Activated B cell treated with CpG ODN at 0.5 μM for 24 hours (primary cell): Measurements from ENCODE around the gene OR6K3. TPM values are rescaled to one million over a fixed set of nuclear protein-coding genes. Genes with fewer than 3 reads are reported as not detected.
"Not testable (repeated sequence)": the region's sequence is repeated elsewhere in the genome, so short reads cannot be mapped to it uniquely, and the experiment has no call there.

Source experiments
- ATAC-seq: fragments of 200-7000 bp; cut with Tn5 transposase; one replicate; pipeline ENCODE4 v1.10.0; 2021; ENCODE audit warnings: low read depth, mild to moderate bottlenecking, moderate library complexity
- CTCF ChIA-PET: fragments of 350-600 bp; sonication (Branson Sonifier 250); formaldehyde crosslinking; loops from one replicate; lab custom pipeline; 2021; ENCODE audit warnings: antibody characterized with exemption; lab: Charles Lee
- POLR2A ChIA-PET: fragments of 350-600 bp; sonication (Branson Sonifier 250); formaldehyde crosslinking; loops from one replicate; lab custom pipeline; 2021; ENCODE audit warnings: antibody characterized with exemption; lab: Charles Lee
- DNase-seq: peaks from one replicate; pipeline ENCODE4 v3.0.0; 2022
- H3K27ac Mint-ChIP-seq: one replicate; pipeline ENCODE4 v1.8.0; 2020; ENCODE audit warnings: mixed read lengths
- H3K27me3 Mint-ChIP-seq: one replicate; pipeline ENCODE4 v1.8.0; 2021; ENCODE audit warnings: mixed read lengths
- H3K36me3 Mint-ChIP-seq: one replicate; pipeline ENCODE4 v1.8.0; 2021; ENCODE audit warnings: low read depth, mixed read lengths
- H3K4me1 Mint-ChIP-seq: one replicate; pipeline ENCODE4 v1.8.0; 2021; ENCODE audit warnings: mixed read lengths
- H3K4me3 Mint-ChIP-seq: one replicate; pipeline ENCODE4 v1.8.0; 2020; ENCODE audit warnings: mild to moderate bottlenecking, mixed read lengths
- H3K9me3 Mint-ChIP-seq: one replicate; pipeline ENCODE4 v1.8.0; 2020; ENCODE audit warnings: mixed read lengths
- CTCF ChIP-seq: fragments of 200-600 bp; IDR thresholded peaks from one replicate; pipeline ENCODE4 v1.8.0; 2022; ENCODE audit warnings: antibody characterized with exemption, mild to moderate bottlenecking
- intact Hi-C: fragments of 100-400 bp; cut with micrococcal nuclease; formaldehyde crosslinking; loops from one replicate; pipeline ENCODE4 v1.15.1; 2024
- total RNA-seq: library from RNA; stranded (reverse); gene quantifications from 2 replicates; pipeline ENCODE4 v1.2.3, GENCODE V29; 2022

OR6K3 gene
- total RNA-seq, 1 donor from 2014 or later, result not detected

GRCh38 chr1:158700552-158700951 is 20.0 kb downstream of the OR6K3 start, which contains the start of gene OR6K2:
Gene OR6K2, minus strand, starts transcription at chr1:158700652. Its CDS starts 0 bp downstream, at chr1:158700652.
- DNase-seq, result no peak
- H3K4me1 Mint-ChIP-seq, result no peaks in the 10 kb centered on the region
- H3K27ac Mint-ChIP-seq, result no peak within 1 kb of the TSS
- no peak for TF ChIP-seq CTCF
- ChIA-PET POLR2A (no interaction called here), CTCF (no interaction called here)
- intact Hi-C loops, result no loop called here
- H3K27me3 Mint-ChIP-seq, result peaks cover 6% of the 10 kb centered on the region
- no peaks in the 10 kb centered on the region for H3K36me3 Mint-ChIP-seq
- no peaks in the 10 kb centered on the region for H3K9me3 Mint-ChIP-seq
- no peak within 1 kb of the TSS for H3K4me3 Mint-ChIP-seq
- no peak for ATAC-seq

- intact Hi-C loops, result no loop called here
- H3K27ac Mint-ChIP-seq, result no peak overlapping the region
- CTCF ChIA-PET, result no interaction called here
- peaks cover 7% of the 10 kb centered on the region for H3K27me3 Mint-ChIP-seq
- no peaks in the 10 kb centered on the region for H3K36me3 Mint-ChIP-seq
- no peak for TF ChIP-seq CTCF
- no peaks in the 10 kb centered on the region for H3K9me3 Mint-ChIP-seq
- no peak for DNase-seq
- no peak overlapping the region for H3K4me3 Mint-ChIP-seq
- POLR2A ChIA-PET, result no interaction called here
- no peaks in the 10 kb centered on the region for H3K4me1 Mint-ChIP-seq
- no peak for ATAC-seq
Measured at GRCh38 chr1:158694596-158694995, 25.9 kb downstream of the OR6K3 start.

- TF ChIP-seq CTCF, result no peak
- CTCF ChIA-PET, result no interaction called here
- Mint-ChIP-seq H3K27ac (no peak overlapping the region), H3K4me1 (no peaks in the 10 kb centered on the region), H3K9me3 (no peaks in the 10 kb centered on the region), H3K36me3 (no peaks in the 10 kb centered on the region), H3K27me3 (peaks cover 7% of the 10 kb centered on the region), H3K4me3 (no peak overlapping the region)
- no peak for ATAC-seq
- POLR2A ChIA-PET, result no interaction called here
- intact Hi-C loops, result no loop called here
- DNase-seq, result no peak
Measured at GRCh38 chr1:158692356-158692755, 28.2 kb downstream of the OR6K3 start.

- intact Hi-C loops, result no loop called here
- Mint-ChIP-seq H3K36me3 (no peaks in the 10 kb centered on the region), H3K4me1 (no peaks in the 10 kb centered on the region), H3K9me3 (no peaks in the 10 kb centered on the region), H3K27ac (no peak overlapping the region), H3K4me3 (no peak overlapping the region), H3K27me3 (peaks cover 7% of the 10 kb centered on the region)
- no peak for DNase-seq
- POLR2A ChIA-PET, result no interaction called here
- CTCF ChIA-PET, result no interaction called here
- no peak for ATAC-seq
- TF ChIP-seq CTCF, result no peak
Measured at GRCh38 chr1:158691907-158692306, 28.6 kb downstream of the OR6K3 start.

GRCh38 chr1:158691149-158691548 is 29.4 kb downstream of the OR6K3 start:
- CTCF ChIA-PET, POLR2A ChIA-PET, intact Hi-C loops, H3K4me3 Mint-ChIP-seq, H3K4me1 Mint-ChIP-seq, H3K9me3 Mint-ChIP-seq, DNase-seq, H3K36me3 Mint-ChIP-seq, ATAC-seq, H3K27ac Mint-ChIP-seq: not testable (repeated sequence)
- peaks cover 10% of the 10 kb centered on the region for H3K27me3 Mint-ChIP-seq

GRCh38 chr1:158689875-158690274 is 30.6 kb downstream of the OR6K3 start:
- POLR2A ChIA-PET, result no interaction called here
- TF ChIP-seq CTCF, result no peak
- no peak for DNase-seq
- Mint-ChIP-seq H3K36me3 (no peaks in the 10 kb centered on the region), H3K27ac (no peak overlapping the region), H3K4me3 (no peak overlapping the region), H3K9me3 (no peaks in the 10 kb centered on the region), H3K4me1 (no peaks in the 10 kb centered on the region), H3K27me3 (peaks cover 11% of the 10 kb centered on the region)
- ATAC-seq, result no peak
- intact Hi-C loops, result no loop called here
- CTCF ChIA-PET, result no interaction called here
